Epithelial cell of prostate (primary cell): ENCODE measurements around the gene DTNBP1.

ENCODE experiments used
- DNase-seq: peaks from one replicate; pipeline ENCODE4 v3.0.0-alpha.2; 2011; ENCODE audit warnings: low read depth, low spot score
- H3K27ac ChIP-seq: fragments of 450-650 bp; 2 replicates; pipeline ENCODE4 v1.5.1; 2017; ENCODE audit warnings: mild to moderate bottlenecking

The DTNBP1 gene

DNA sequence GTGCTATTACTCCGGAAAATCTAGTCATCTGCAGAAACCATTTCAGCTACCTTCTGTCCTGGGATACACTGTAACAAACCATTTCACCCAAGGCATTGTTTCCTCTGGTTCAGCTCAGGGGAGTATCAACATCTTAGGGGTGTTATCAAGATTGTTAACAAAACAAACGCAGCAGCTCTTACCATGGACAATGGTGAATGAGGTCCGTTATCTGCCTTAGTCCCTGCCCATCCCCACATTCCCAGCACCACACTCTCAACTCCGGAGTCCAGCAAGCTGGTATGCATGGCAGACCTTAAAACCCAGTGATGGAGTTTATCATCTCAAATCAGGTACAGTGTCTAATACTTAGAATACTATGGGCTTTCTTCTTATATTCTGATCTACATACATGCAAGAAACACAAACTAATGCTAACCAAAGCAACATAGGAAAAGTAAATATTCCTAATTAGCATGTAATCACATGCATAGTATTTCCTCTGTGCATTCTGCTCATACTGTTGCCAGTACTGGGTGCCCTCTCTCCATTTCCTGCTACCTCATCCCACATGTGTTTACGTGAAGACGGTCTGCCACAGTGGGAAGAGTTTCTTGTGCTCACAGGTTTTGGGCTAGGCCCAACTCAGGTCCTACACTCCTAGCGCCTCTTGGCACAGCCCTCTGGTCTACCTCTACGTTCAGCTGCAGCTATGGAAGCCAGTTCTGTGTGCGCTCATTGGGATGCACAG lies 123.9 kb downstream of the DTNBP1 start:
- no peak overlapping the region for H3K27ac ChIP-seq
- DNase-seq, result no peak

DNA sequence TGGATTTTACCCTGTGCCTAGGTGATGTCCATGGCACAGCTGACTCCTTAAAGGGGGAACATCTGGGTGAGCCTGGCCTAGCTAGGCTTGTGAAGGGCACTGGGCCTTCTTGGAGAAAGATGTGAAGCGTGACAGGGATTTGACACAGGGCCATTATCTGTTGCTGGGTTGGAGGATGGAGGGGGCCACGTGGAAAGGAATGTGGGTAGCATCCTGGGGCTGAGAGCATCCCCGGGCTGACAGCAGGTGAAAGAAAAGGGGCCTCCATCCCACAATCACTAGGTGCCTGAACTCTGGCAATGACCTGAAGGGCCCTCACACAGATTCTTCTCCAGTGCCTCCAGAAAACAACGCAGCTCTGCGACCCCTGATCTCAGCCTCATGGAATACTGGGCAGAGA lies 124.7 kb downstream of the DTNBP1 start:
- no peak overlapping the region for H3K27ac ChIP-seq
- no peak for DNase-seq

DNA sequence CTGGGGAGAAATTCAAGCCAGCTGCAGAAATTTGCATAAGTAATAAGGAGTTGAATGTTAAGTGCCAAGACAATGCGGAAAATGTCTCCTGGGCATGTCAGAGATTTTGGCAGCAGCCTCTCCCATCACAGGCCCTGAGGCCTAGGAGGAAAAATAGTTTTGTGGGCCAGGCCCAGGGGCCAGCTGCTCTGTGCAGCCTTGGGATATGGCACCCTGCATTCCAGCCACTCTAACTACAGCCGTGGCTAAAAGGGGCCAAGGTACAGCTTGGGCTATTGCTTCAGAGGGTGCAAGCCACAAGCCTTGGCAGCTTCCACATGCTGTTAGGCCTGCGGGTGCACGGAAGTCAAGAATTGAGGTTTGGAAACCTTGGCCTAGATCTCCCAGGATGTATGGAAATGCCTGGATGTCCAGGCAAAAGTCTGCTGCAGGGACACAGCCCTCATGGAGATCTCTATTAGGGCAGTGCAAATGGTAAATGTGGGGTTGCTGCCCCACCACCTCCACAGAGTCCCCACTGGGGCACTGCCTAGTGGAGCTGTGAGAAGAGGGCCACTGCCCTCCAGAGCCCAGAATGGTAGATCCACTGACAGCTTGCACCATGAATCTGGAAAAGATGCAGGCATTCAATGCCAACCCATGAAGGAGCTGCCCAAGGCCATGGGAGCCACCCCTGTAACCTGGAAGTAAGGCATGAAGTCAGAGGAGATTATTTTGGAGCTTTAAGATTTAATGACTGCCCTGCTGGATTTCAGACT lies 126.5 kb downstream of the DTNBP1 start:
- no peak for DNase-seq
- no peak overlapping the region for H3K27ac ChIP-seq

DNA sequence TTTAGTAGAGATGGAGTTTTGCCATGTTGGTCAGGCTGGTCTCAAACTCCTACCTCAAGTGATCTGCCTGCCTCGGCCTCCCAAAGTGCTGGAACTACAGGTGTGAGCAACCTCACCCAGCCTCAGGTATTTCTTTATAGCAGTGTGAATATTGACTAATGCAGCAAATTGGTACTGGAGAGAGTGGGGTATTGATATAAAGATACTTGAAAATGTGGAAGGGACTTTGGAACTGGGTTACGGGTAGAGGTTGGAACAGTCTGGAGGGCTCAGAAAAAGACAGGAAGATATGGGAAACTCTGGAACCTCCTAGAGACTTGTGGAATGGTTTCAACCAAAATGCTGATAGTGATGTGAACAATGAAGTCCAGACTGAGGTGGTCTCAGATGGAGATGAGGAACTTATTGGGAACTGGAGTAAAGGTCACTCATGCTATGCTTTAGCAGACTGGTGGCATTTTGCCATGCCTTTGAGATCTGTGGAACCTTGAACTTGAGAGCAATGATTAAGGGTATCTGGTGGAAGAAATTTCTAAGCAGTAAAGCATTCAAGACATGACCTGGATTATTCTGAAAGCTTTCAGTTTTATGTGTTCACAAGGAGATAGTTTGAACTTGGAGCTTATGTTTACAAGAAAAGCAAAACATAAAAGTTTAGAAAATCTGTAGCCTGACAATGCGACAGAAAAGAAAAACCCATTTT lies 127.2 kb downstream of the DTNBP1 start:
- no peak for DNase-seq
- H3K27ac ChIP-seq, result no peak overlapping the region

DNA sequence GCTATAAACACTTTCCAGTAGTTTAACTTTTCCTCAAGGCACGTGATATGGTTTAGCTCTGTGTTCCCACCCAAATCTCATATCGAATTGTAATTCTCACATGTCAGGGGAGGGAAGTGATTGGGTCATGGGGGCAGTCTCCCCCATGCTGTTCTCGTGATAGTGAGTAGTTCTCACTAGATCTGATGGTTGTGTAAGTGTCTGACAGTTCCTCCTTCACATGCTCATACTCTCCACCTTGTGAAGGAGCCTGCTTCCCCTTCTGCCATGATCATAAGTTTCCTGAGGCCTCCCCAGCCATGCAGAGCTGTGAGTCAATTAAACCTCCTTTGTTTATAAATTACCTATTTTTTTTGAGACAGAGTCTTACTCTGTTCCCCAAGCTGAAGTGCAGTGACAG lies 127.9 kb downstream of the DTNBP1 start:
- no peak overlapping the region for H3K27ac ChIP-seq
- DNase-seq, result no peak

DNA sequence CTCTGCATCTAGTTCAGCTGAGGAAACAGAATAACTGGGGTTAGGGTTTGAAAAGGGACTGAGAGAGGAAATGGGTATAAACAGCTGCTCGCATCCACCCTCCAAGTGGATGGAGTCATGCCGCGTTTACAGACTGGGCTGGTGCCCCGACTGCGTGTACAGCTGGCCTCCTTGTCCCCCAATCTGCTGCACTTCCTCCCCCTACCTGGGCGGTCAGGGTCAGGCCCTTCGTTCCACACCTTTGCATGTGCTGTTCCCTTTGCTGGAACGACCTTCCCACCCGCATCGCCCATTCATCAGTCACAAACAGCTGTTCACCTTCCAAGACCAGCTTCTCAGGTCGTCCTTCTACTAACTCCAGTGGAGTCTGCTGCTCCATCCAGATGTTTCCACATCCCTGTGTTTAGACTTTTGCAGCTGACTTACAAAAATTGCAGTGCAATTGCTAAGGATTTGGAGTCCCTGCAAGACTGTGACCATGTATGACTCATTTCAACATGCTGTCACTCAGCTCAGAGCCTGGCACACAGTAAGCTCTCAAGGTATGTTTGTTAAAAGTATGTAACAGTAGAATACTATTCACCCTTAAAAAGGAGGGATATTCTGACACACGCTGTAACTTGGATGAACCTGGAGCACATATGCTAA lies 129.3 kb downstream of the DTNBP1 start:
- no peak for DNase-seq
- H3K27ac ChIP-seq, result no peak overlapping the region

DNA sequence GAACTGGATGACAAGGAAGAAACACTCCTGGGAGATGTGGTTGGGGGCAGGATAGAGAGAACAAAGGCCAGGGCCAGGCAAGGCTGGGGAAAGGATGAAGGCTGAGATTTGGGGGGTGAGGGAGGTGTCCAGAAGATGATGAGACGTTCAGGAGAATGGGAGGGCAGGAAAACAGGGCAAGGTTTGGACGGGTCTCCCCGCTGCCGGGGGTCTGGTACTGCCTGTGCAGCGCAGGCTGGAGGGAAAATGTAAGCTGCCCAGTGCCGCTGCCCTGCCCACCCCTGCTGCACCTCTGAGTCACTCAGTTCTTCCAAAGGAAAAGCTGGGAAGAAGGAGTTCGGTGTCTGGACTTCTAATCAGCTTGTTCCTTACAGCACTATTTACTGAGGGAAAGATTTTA lies 130.9 kb downstream of the DTNBP1 start:
- no peak overlapping the region for H3K27ac ChIP-seq
- DNase-seq, result no peak

DNA sequence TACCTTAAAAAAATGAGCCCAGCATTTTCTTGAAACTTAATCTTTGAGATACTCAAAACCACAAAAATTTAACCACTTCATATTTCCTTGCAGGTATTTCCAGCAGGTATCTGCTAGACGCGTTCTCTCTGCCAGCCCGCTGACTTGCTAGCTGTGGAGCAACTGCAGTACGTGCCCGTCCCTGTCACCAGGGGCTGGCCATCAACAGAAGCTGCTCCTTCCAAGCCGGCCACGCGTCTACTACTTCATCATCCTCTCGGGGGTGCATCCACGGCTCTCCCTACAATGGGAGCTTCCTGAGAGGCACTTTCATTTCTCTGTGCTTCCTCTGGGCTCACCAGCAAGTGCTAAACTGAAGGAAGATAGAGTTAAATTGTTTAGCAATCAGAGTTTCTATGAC lies 132.4 kb downstream of the DTNBP1 start:
- H3K27ac ChIP-seq, result no peak overlapping the region
- DNase-seq, result no peak

DNA sequence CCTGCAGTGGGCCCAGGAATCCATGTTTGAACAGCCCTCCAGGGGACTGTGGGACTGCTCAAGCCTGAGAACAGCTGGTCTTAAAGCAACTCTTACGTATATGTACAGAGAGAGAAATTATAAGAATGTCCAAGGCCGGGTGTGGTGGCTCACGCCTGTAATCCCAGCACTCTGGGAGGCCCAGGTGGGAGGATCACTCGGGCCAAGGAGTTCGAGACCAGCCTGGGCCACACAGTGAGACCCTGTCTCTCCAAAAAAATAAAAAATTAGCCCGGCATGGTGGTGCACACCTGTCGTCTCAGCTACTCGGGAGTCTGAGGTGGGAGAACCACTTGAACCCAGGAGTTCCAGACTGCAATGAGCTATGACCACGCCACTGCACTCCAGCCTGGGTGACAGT lies 134.0 kb downstream of the DTNBP1 start:
- DNase-seq, result no peak
- H3K27ac ChIP-seq, result no peak overlapping the region

DNA sequence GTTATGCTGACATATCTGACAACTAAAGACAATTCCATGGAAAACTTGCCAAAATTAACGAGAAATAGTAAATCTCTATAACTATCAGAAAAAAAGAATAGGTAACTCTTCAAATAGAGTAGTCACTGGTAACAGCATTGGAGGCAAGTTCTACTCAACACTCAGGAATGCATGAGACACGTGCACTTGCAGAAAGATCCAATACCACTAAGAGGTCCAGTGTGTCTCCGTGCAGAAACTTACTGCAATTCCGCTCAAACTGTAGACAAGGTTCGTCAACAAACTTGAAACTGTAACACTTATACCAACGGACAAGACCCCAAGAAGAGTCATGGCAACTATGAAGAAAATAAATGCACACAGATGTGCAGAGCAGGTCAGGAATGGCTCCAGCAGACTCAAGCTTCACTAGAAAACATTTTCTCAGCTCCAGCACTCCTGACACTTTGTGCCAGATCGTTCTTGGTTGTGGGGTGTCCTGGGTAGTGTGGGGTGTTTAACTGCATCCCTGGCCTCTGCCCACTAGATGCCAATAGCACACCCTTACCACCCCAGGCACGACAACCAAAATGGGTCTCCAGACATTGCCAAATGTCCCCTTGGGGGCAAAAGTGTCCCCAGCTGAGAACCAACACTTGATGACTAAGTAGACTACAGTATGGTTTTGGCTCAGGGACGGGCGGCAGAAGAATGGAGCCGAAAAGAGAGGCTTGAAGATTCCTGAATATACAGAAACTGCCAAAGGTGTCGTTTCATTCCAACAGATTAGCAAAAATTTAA lies 134.8 kb downstream of the DTNBP1 start:
- DNase-seq, result no peak
- no peak overlapping the region for H3K27ac ChIP-seq

DNA sequence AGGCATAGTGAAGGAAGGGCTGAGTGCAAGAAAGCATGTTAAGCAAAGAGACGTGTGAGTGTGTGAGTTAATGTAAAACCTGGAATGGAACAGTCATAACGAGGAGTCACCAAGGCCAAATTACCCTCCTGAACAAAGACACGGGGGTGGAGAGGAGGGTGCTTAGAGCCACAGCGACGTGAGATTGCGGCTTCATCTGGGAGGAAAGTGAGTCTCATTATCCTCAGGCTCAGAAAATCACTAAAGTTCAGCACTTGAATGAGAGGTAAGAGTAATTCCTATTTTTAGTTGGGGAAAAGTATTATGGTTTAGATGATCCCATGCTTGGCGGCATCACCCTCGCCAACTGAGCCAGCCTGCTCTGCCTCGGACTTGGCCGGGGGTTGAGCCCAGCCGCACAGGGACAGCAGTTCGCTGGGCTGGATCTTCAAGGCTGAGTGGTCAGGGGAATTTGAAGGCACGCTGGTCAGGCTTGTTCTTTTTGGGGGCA lies 136.6 kb downstream of the DTNBP1 start:
- DNase-seq, result no peak
- no peak overlapping the region for H3K27ac ChIP-seq

DNA sequence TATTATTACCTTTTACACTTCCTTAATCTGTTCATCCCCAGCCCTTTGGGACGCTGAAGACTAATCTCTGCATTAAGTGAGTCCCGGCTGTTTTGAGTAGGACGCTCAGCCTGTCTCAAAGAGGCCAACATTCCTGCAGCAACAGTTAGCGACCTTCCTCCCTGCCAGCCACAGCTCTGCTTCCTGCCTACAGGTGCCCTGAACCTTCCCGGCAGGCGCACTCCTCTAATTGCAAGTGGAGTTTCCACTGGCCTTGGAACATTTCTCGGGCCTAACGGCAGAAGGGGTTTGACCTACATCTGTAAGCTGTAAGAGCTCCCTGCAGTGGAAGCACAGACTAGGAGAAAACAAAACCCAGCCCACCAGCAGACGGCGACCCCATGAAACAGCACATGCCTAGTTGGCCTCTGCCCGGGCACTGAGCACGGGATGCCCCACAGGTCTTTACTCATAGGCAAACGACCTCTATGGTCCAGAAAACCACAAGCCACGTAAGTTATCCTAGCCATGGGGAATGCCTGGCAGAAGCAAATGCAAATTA lies 137.9 kb downstream of the DTNBP1 start:
- H3K27ac ChIP-seq, result no peak overlapping the region
- DNase-seq, result no peak

DNA sequence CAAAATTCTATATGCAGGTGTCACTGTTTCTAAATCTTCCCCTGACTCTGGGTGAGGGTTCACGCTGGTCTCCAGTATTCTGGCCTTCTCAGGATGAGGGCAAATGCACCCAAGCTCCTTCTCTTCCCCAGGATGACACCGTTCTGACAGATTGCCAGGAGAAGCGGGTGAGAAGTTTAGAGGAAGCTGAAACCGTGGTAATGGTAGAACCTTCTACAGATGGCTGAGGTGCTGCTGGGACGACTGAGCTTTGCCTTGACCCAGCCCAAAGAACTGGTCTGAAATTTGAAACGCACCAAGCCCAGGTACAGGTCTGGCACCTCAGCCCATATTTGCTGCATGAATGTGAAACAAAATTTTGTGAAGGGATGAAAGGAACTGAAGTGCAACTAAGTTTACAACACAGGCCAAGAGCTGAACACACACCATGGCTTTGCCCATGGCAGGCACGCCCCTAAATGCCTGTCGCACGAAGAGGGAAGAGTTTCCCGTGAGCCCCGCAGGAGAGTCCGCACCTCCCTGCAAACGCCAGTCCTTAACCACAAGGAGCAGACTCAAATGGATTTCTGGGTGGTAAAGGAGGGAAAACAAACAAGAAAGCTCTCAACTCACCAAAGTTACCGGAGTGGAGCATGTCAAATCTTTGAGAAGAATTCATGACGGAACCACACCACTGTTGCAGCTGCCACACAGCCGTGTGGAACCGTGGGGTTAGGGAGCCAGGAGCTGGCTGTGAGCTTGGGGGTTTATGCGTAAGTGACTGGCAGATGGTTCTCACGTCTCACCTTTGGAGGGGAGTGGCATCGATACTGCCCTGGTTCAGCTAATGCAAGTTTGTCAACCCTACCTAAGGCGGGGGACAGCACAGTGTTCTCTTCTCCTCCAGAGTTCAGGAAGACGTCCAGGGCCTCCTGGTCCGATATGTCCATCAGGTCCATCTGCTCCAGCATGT lies 138.9 kb downstream of the DTNBP1 start:
- H3K27ac ChIP-seq, result no peak overlapping the region
- DNase-seq, result no peak

DNA sequence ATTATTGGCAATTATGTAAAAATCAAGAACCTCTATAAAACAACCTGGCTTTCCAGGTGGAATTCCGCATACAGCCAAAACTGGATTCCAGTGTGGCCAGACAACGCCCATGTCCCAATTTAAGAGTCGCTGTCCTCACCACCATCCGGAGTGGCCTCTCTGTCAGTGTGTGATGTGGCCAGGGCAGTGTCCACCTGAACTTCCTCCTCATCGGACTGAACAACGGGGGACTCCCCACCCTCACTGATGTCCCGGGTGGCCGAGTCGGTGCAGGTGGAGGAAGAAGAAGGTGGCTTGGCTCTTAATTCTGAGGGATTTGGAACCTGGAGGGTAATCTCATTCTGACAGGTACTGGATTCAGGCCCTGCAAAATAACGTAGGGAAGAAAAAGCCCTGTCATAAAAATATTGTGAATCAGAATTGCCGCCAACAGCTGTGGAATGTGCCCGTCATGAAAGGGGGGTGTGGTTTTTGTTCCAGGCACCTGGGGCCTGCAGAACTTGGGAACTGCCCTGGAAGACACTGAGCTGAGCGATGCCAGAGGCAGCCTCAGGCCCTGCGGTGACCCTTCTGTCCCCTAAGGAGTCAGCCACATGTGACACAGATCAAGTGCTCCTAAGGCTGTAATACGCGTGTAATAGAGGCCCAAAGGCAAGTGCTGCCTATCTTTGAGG lies 139.8 kb downstream of the DTNBP1 start:
- no peak overlapping the region for H3K27ac ChIP-seq

DNA sequence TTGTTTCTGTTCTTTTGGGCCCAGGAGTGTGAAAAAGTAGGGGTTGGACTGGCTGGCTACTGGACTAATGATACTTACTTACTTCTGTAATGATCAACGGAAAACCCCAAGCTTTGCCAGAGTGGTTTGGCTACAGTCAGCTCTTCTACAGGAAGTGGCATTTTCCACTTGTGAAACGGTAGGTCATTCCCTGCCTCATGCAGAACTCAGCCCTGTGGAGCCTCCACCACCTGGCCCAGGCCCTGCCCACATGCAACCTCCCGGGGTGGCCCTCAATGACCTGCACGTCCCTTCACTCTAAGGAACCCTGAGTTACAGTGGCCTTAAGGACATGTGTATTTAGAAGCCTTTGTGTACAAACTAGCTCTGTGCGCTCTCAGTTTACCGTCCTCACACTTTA lies 140.4 kb downstream of the DTNBP1 start:
- DNase-seq, result no peak
- H3K27ac ChIP-seq, result no peak overlapping the region

More for the DNA sequence above, 139.8 kb downstream of the DTNBP1 start:
- DNase-seq, result no peak

DNA sequence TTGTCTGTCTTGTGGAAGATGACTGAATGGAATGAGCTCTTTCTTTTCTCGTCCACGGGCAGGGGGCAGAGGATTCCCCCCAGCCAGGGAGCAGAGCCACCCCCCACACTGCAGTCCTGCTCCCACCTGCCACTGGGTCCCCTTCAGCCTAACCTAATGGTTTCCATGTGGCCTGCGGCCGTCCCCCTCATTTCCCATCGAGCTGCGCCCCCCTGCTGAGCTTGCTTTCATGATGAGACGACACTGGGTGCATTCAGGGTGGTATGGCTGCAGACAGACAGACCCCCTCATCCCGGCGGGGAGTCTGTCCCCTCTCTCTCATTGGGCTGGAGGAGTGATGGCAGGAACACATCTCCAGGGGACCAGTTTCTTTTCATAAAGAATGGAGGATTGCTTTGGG lies 140.8 kb downstream of the DTNBP1 start:
- no peak overlapping the region for H3K27ac ChIP-seq

DNA sequence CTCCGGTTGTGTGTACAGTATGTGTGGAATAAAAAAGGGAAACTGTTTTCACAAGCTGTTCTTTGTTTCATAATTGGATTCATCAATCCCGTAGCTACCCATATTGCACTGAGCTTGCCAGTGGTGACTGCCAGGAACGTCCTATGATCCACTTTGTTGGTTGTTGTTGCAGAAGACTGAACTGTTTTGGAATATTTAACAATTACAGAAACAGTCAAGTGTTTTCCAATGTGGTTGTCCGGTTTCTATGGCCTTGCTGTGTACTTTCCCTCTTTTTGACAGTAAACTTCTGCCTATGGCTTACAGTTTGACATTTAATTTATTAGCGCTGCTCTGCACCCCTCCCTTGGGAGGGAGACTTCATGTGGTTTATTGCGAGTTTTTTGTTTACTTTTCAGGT lies 141.2 kb downstream of the DTNBP1 start:
- no peak for DNase-seq
- H3K27ac ChIP-seq, result no peak overlapping the region

More for the DNA sequence above, 140.8 kb downstream of the DTNBP1 start:
- no peak for DNase-seq

DNA sequence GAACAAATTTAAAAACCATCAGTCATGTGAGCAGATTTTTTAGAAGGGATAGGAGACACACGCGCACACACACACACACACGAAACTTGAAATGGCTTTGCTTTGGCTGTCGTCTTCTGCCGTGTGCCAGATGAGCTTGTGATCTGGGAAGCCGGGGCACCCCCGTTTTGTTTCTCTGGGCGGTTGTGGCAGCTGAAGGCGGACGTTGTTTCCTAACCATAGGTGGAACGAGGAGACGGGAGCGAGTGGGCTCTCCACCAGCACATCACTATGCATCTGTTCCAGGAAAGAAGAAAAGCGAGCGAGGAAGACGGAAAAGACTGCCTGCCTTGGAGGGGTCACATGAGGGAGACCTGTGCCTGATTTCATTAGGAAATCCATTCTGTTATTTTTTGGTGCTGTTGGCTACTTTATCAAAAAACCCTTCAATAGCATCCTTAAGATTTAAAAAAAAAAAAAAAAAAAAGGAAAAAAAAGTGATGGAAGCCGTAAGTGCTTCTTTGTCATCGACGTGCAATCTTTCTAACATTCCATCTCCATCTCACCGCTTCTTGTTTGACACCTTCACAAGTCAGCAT lies 142.1 kb downstream of the DTNBP1 start:
- no peak for DNase-seq
- no peak overlapping the region for H3K27ac ChIP-seq
